NCI-H146 (cell line): ENCODE results near the gene RFESD.

Source experiments
- DNase-seq: peaks from one replicate; lab custom pipeline; 2025; lab: John Stamatoyannopoulos, UW

Gene RFESD

GRCh38 chr5:95646569-95647431, at the start of gene RFESD:
TSS of gene RFESD (plus strand) at chr5:95646777. CDS start at chr5:95652272, 5,495 bp downstream.
- peak; percentile 98 for DNase-seq

GRCh38 chr5:95599252-95599651, 47.3 kb upstream of the RFESD start:
- DNase-seq = no peak

- no peak for DNase-seq
Measured at GRCh38 chr5:95600557-95600956, 46.0 kb upstream of the RFESD start.

- no peak for DNase-seq
Measured at GRCh38 chr5:95605786-95606185, 40.8 kb upstream of the RFESD start.

- DNase-seq = no peak
Measured at GRCh38 chr5:95606419-95606818, 40.2 kb upstream of the RFESD start.

GRCh38 chr5:95609711-95610110, 36.9 kb upstream of the RFESD start:
- no peak for DNase-seq

GRCh38 chr5:95610546-95610945, 36.0 kb upstream of the RFESD start:
- no peak for DNase-seq

GRCh38 chr5:95611396-95611795, 35.2 kb upstream of the RFESD start:
- DNase-seq = no peak

GRCh38 chr5:95613514-95613913, 33.1 kb upstream of the RFESD start:
- DNase-seq = no peak

- no peak for DNase-seq
Measured at GRCh38 chr5:95615164-95615467, 31.5 kb upstream of the RFESD start.

- no peak for DNase-seq
Measured at GRCh38 chr5:95617057-95617456, 29.5 kb upstream of the RFESD start.

GRCh38 chr5:95619096-95619495, 27.5 kb upstream of the RFESD start:
- DNase-seq = no peak

- peak; percentile 39 for DNase-seq
Measured at GRCh38 chr5:95619514-95620029, 27.0 kb upstream of the RFESD start.

GRCh38 chr5:95620030-95620869, 26.3 kb upstream of the RFESD start, which contains the start of gene GPR150:
TSS of gene GPR150 (plus strand) at chr5:95620087. CDS start at chr5:95620276, 189 bp downstream.
- DNase-seq = peak; percentile 78

- DNase-seq = peak; percentile 75
Measured at GRCh38 chr5:95620870-95621838, 25.4 kb upstream of the RFESD start.

GRCh38 chr5:95621839-95622629, 24.5 kb upstream of the RFESD start:
- peak; percentile 1 for DNase-seq

- DNase-seq = no peak
Measured at GRCh38 chr5:95623706-95624105, 22.9 kb upstream of the RFESD start.

GRCh38 chr5:95624368-95624767, 22.2 kb upstream of the RFESD start:
- DNase-seq = no peak

GRCh38 chr5:95626701-95627100, 19.9 kb upstream of the RFESD start:
- DNase-seq = no peak

GRCh38 chr5:95627971-95628810, 18.4 kb upstream of the RFESD start:
- DNase-seq = no peak
